HepG2 (cell line): ENCODE data around the gene PDE8B. TPM values are rescaled to one million over a fixed set of nuclear protein-coding genes. Genes with fewer than 3 reads are reported as not detected.

ENCODE experiments used
- ATAC-seq: fragments of 200-7000 bp; cut with Tn5 transposase; 3 replicates; pipeline ENCODE4 v1.9.1; 2020; ENCODE audit warnings: mild to moderate bottlenecking, moderate library complexity
- BruUV-seq: library from RNA; stranded (reverse); fragments of 400-500 nt; replicated peaks from 2 replicates; lab custom pipeline; 2021; lab: Mats Ljungman, UMichigan
- CTCF ChIA-PET: fragments of 300-600 bp; formaldehyde crosslinking; extraction: SDS; loops from one replicate; lab custom pipeline; 2021; ENCODE audit warnings: low total read pairs, inconsistent platforms, low intra/inter-chr PET ratio; lab: Yijun Ruan, JAX
- POLR2A ChIA-PET: fragments of 350-600 bp; sonication (Branson Sonifier 250); formaldehyde crosslinking; loops from one replicate; lab custom pipeline; 2020; ENCODE audit warnings: antibody characterized with exemption, inconsistent platforms; lab: Yijun Ruan, JAX
- DNase-seq: peaks from one replicate; pipeline ENCODE4 v3.0.0-alpha.2; 2015; ENCODE audit warnings: low spot score
- FAIRE-seq: peaks from 3 replicates; lab custom pipeline; 2011; peaks lifted over from hg19 to GRCh38; lab: Jason Lieb, UNC
- H2AFZ ChIP-seq: one replicate; pipeline ENCODE4 v1.6.1; 2011; ENCODE audit warnings: low read length, inconsistent platforms
- H3K27ac ChIP-seq: fragments of 300-600 bp; 3 replicates; pipeline ENCODE4 v1.8.0; 2011; ENCODE audit warnings: mixed run types, mild to moderate bottlenecking, mixed read lengths, low read length, inconsistent platforms; ENCODE audit not compliant: insufficient read depth; ENCODE audit errors: extremely low read length
- H3K27me3 ChIP-seq, 2 experiments: fragments of 200-600 bp in 1 of 2; 2 replicates in 1 of 2; 3 replicates in 1 of 2; pipeline versions ENCODE4 v1.6.0 to v1.8.0; 2011; ENCODE audit warnings: low read length in 2 of 2, mild to moderate bottlenecking in 2 of 2, moderate library complexity in 2 of 2, inconsistent platforms in 1 of 2; ENCODE audit not compliant: insufficient read depth in 2 of 2, control insufficient read depth in 1 of 2
- H3K36me3 ChIP-seq, 2 experiments: fragments of 200-600 bp in 1 of 2; replicated peaks in 1 of 2; 2 replicates in 1 of 2; 3 replicates in 1 of 2; pipeline versions ENCODE4 v1.5.1 to v1.8.0; 2011; ENCODE audit warnings: low read length in 2 of 2, inconsistent platforms in 1 of 2; ENCODE audit not compliant: insufficient read depth in 2 of 2, control insufficient read depth in 1 of 2
- H3K4me1 ChIP-seq: 2 replicates; pipeline ENCODE4 v1.5.1; 2012; ENCODE audit warnings: low read length, inconsistent platforms; ENCODE audit not compliant: insufficient read depth
- H3K4me2 ChIP-seq: 2 replicates; pipeline ENCODE4 v1.6.0; 2011; ENCODE audit warnings: low read depth, low read length, inconsistent platforms
- H3K4me3 ChIP-seq, 3 experiments: fragments of 200-600 bp in 1 of 3; sonication (generic), shearing (Covaris generic) in 1 of 3; replicated peaks in 1 of 3; 2 replicates each; pipeline ENCODE4 v1.5.1; 2011 to 2016; ENCODE audit warnings: low read length in 3 of 3, inconsistent platforms in 2 of 3, low read depth in 2 of 3, mild to moderate bottlenecking in 2 of 3, control low read depth in 1 of 3, mixed read lengths in 1 of 3; ENCODE audit not compliant: insufficient read depth in 1 of 3
- H3K79me2 ChIP-seq: one replicate; pipeline ENCODE4 v1.6.1; 2011; ENCODE audit warnings: low read length, inconsistent platforms; ENCODE audit not compliant: insufficient read depth
- H3K9ac ChIP-seq: 2 replicates; pipeline ENCODE4 v1.6.0; 2011; ENCODE audit warnings: mild to moderate bottlenecking, low read depth, low read length, inconsistent platforms; ENCODE audit not compliant: insufficient read depth
- H3K9me3 ChIP-seq: 2 replicates; pipeline ENCODE4 v1.5.1; 2012; ENCODE audit warnings: mild to moderate bottlenecking, low read length
- H4K20me1 ChIP-seq: 2 replicates; pipeline ENCODE4 v1.6.0; 2011; ENCODE audit warnings: inconsistent platforms, mild to moderate bottlenecking, low read length, moderate library complexity; ENCODE audit not compliant: insufficient read depth
- GZF1 ChIP-seq: sonication (generic); formaldehyde crosslinking; IDR thresholded peaks from 2 replicates; pipeline ENCODE4 v1.5.1; 2020; ENCODE audit warnings: mild to moderate bottlenecking, missing genetic modification reagents
- HCFC1 ChIP-seq: fragments of 150-350 bp; IDR thresholded peaks from 2 replicates; pipeline ENCODE4 v1.6.1; 2014; ENCODE audit warnings: low read depth, low read length
- HMGA1 ChIP-seq: sonication (generic); formaldehyde crosslinking; conservative IDR thresholded peaks from 2 replicates; pipeline ENCODE4 v1.4.0; 2020; ENCODE audit warnings: missing genetic modification reagents
- KDM1A ChIP-seq: IDR thresholded peaks from 2 replicates; pipeline ENCODE4 v1.6.1; 2016; ENCODE audit warnings: missing compliant biosample characterization
- KMT2B ChIP-seq: IDR thresholded peaks from 2 replicates; pipeline ENCODE4 v1.6.1; 2016; ENCODE audit warnings: missing genetic modification reagents, missing compliant biosample characterization
- NCOA1 ChIP-seq: sonication (generic); formaldehyde crosslinking; IDR thresholded peaks from 2 replicates; pipeline ENCODE4 v1.9.0; 2021; ENCODE audit warnings: missing genetic modification reagents
- POLR2AphosphoS5 ChIP-seq: IDR thresholded peaks from 2 replicates; pipeline ENCODE4 v1.6.1; 2012; ENCODE audit warnings: low read depth, low read length
- RBFOX2 ChIP-seq: fragments of 200-400 bp; formaldehyde crosslinking; IDR thresholded peaks from 2 replicates; pipeline ENCODE4 v1.6.1; 2017; ENCODE audit warnings: low read depth, mild to moderate bottlenecking, low read length
- SNAPC5 ChIP-seq: sonication (generic); formaldehyde crosslinking; IDR thresholded peaks from 2 replicates; pipeline ENCODE4 v1.8.1; 2023; ENCODE audit warnings: mild to moderate bottlenecking, missing genetic modification reagents, borderline replicate concordance
- ZBTB1 ChIP-seq: sonication (generic); formaldehyde crosslinking; IDR thresholded peaks from 2 replicates; pipeline ENCODE4 v1.4.0; 2020; ENCODE audit warnings: missing genetic modification reagents, borderline replicate concordance
- ZMYM3 ChIP-seq: sonication (generic); formaldehyde crosslinking; IDR thresholded peaks from 2 replicates; pipeline ENCODE4 v1.5.1; 2020; ENCODE audit warnings: mild to moderate bottlenecking, missing genetic modification reagents
- ZNF414 ChIP-seq: sonication (generic); formaldehyde crosslinking; IDR thresholded peaks from 2 replicates; pipeline ENCODE4 v1.5.0; 2020; ENCODE audit warnings: missing genetic modification reagents
- ZNF549 ChIP-seq: sonication (generic); formaldehyde crosslinking; IDR thresholded peaks from 2 replicates; pipeline ENCODE4 v1.5.0; 2020; ENCODE audit warnings: missing genetic modification reagents
- ZNF773 ChIP-seq: sonication (generic); formaldehyde crosslinking; IDR thresholded peaks from 2 replicates; pipeline ENCODE4 v1.4.0; 2020; ENCODE audit warnings: missing genetic modification reagents, borderline replicate concordance
- WGBS: methylation state at CpG from one replicate; pipeline ENCODE4 v1.1.6; 2017; ENCODE audit warnings: low lambda C conversion rate; 5-methylcytosine and 5-hydroxymethylcytosine counted together
- in situ Hi-C: cut with HindIII; loops from 2 replicates; pipeline ENCODE4 v1.10.0; 2017; ENCODE audit warnings: low pct_unique_long_range_greater_than_20kb; ENCODE audit not compliant: extremely low pct_ligation_motif_present
- intact Hi-C: fragments of 100-400 bp; cut with micrococcal nuclease; formaldehyde crosslinking; loops from one replicate; pipeline ENCODE4 v1.10.0; 2022; ENCODE audit not compliant: unreplicated experiment
- polyA plus RNA-seq, 8 experiments: library from polyadenylated mRNA; depleted of rRNA in 3 of 8; stranded (reverse) in 7 of 8; unstranded in 1 of 8; fragments of >200 nt; fragmentation: Illumina TruSeq in 4 of 8; extraction: Trizol in 4 of 8; gene quantifications; 2 replicates each; pipeline versions ENCODE4 v1.2.1 to v1.2.3, GENCODE V29; 2011 to 2016; ENCODE audit warnings: low read depth in 4 of 8, missing spikeins in 1 of 8, mixed read lengths in 1 of 8; ENCODE audit not compliant: insufficient read depth in 1 of 8
- total RNA-seq, 5 experiments: library from RNA; depleted of rRNA; stranded (reverse); fragments of >200 nt; fragmentation: Illumina TruSeq; extraction: Trizol; gene quantifications; 2 replicates each; pipeline ENCODE4 v1.2.3, GENCODE V29; 2016; ENCODE audit warnings: low read depth in 1 of 5
- TF ChIP-seq, protein P1 (sequence below): sonication (generic); formaldehyde crosslinking; IDR thresholded peaks from 2 replicates; pipeline ENCODE4 v1.5.0; 2020; ENCODE audit warnings: mild to moderate bottlenecking, missing genetic modification reagents
- TF ChIP-seq, protein P2 (sequence below): sonication (generic); formaldehyde crosslinking; IDR thresholded peaks from 2 replicates; pipeline ENCODE4 v1.8.1; 2023; ENCODE audit warnings: mild to moderate bottlenecking, inconsistent platforms, moderate library complexity, missing genetic modification reagents, borderline replicate concordance
- TF ChIP-seq, protein P3 (sequence below): sonication (generic); formaldehyde crosslinking; IDR thresholded peaks from 2 replicates; pipeline ENCODE4 v1.8.1; 2022; ENCODE audit warnings: mild to moderate bottlenecking, missing genetic modification reagents

The PDE8B gene
- total and polyA plus RNA-seq, 2 of the 13 experiments (the other 11 are each of a cell fraction or from before 2014, with no cell fraction given), result 0.07 TPM; not detected in 1

- Histone ChIP-seq H3K4me1 (peaks cover 6% of the 10 kb centered on the region; the same call in 1 of the 2 replicates), H3K27ac (no peak overlapping the region), H3K4me2 (no peak overlapping the region), H3K36me3 (no peaks in the 10 kb centered on the region), H2AFZ (no peak overlapping the region), H3K27me3 (peaks cover 6 to 48% of the 10 kb centered on the region in 2 experiments), H3K4me3 (no peak overlapping the region), H3K9ac (no peak overlapping the region), H3K79me2 (no peaks in the 10 kb centered on the region), H3K9me3 (no peaks in the 10 kb centered on the region), H4K20me1 (no peaks in the 10 kb centered on the region)
- no TSS peak for BruUV-seq
- 16% methylated on average over 10 of the region's 10 CpGs for WGBS
- no peak for TF ChIP-seq NCOA1
- TF ChIP-seq ZNF414 (CRISPR knock-in tag), result no peak
- TF ChIP-seq ZNF549, result no peak
- TF ChIP-seq RBFOX2, result no peak
- TF ChIP-seq GZF1 (CRISPR knock-in tag), result no peak
- no peak for TF ChIP-seq ZMYM3
- TF ChIP-seq, protein P1, sequence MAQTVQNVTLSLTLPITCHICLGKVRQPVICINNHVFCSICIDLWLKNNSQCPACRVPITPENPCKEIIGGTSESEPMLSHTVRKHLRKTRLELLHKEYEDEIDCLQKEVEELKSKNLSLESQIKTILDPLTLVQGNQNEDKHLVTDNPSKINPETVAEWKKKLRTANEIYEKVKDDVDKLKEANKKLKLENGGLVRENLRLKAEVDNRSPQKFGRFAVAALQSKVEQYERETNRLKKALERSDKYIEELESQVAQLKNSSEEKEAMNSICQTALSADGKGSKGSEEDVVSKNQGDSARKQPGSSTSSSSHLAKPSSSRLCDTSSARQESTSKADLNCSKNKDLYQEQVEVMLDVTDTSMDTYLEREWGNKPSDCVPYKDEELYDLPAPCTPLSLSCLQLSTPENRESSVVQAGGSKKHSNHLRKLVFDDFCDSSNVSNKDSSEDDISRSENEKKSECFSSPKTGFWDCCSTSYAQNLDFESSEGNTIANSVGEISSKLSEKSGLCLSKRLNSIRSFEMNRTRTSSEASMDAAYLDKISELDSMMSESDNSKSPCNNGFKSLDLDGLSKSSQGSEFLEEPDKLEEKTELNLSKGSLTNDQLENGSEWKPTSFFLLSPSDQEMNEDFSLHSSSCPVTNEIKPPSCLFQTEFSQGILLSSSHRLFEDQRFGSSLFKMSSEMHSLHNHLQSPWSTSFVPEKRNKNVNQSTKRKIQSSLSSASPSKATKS (CRISPR knock-in tag), result no peak
- TF ChIP-seq, protein P2, sequence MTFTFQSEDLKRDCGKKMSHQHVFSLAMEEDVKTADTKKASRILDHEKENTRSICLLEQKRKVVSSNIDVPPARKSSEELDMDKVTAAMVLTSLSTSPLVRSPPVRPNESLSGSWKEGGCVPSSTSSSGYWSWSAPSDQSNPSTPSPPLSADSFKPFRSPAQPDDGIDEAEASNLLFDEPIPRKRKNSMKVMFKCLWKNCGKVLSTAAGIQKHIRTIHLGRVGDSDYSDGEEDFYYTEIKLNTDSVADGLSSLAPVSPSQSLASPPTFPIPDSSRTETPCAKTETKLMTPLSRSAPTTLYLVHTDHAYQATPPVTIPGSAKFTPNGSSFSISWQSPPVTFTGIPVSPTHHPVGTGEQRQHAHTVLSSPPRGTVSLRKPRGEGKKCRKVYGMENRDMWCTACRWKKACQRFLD, result no peak
- no peak for TF ChIP-seq ZBTB1 (CRISPR knock-in tag)
- TF ChIP-seq, protein P3, sequence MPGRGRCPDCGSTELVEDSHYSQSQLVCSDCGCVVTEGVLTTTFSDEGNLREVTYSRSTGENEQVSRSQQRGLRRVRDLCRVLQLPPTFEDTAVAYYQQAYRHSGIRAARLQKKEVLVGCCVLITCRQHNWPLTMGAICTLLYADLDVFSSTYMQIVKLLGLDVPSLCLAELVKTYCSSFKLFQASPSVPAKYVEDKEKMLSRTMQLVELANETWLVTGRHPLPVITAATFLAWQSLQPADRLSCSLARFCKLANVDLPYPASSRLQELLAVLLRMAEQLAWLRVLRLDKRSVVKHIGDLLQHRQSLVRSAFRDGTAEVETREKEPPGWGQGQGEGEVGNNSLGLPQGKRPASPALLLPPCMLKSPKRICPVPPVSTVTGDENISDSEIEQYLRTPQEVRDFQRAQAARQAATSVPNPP (CRISPR knock-in tag), result no peak
- no peak for TF ChIP-seq HMGA1
- TF ChIP-seq HCFC1, result no peak
- TF ChIP-seq KDM1A (CRISPR knock-in tag), result no peak
- no peak for TF ChIP-seq SNAPC5
- TF ChIP-seq ZNF773 (CRISPR knock-in tag), result no peak
- TF ChIP-seq KMT2B, result no peak
- no peak for TF ChIP-seq POLR2AphosphoS5
- ChIA-PET POLR2A (no interaction called here), CTCF (no interaction called here)
- DNase-seq, result no peak
- FAIRE-seq, result no peak
- no peak for ATAC-seq
- intact Hi-C loops (no loop called here), in situ Hi-C loops (no loop called here)
Observed at GRCh38 chr5:77211691-77212047, 1.2 kb downstream of the PDE8B start.
